ENCODE data around the gene DOC2A. TPM values are rescaled to one million over a fixed set of nuclear protein-coding genes. Genes with fewer than 3 reads are reported as not detected.

Gene DOC2A
- total RNA-seq, 1 experiment from 2014 or later, result 3.2 TPM

DNA sequence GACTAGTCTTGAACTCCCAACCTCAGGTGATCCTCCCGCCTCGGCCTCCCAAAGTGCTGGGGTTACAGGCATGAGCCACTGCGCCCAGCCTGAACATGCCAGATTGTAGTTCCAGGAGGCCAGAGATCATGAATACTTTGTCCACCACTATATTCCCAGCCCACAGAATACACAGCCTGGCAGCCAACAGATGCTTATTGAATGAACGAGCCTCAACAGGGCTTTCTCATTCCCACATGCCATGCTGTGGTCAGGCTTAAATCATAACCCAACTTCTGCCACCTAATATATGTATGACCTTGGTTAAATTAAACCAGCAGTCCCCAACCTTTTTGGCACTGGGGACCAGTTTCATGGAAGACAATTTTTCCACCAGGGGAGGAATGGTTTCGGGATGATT lies 52.1 kb downstream of the DOC2A start:
- TF ChIP-seq, protein P1, sequence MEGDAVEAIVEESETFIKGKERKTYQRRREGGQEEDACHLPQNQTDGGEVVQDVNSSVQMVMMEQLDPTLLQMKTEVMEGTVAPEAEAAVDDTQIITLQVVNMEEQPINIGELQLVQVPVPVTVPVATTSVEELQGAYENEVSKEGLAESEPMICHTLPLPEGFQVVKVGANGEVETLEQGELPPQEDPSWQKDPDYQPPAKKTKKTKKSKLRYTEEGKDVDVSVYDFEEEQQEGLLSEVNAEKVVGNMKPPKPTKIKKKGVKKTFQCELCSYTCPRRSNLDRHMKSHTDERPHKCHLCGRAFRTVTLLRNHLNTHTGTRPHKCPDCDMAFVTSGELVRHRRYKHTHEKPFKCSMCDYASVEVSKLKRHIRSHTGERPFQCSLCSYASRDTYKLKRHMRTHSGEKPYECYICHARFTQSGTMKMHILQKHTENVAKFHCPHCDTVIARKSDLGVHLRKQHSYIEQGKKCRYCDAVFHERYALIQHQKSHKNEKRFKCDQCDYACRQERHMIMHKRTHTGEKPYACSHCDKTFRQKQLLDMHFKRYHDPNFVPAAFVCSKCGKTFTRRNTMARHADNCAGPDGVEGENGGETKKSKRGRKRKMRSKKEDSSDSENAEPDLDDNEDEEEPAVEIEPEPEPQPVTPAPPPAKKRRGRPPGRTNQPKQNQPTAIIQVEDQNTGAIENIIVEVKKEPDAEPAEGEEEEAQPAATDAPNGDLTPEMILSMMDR (conservative IDR thresholded peaks at IDR 0.05; ENCODE audit: low read depth, low read length), result no peak
- intact Hi-C loops (cut with micrococcal nuclease; ENCODE audit: unreplicated experiment), result no loop called here
- Histone ChIP-seq H3K36me3 (ENCODE audit: insufficient read depth, low read length, poor library complexity, severe bottlenecking) (no peaks in the 10 kb centered on the region), H3K9me3 (ENCODE audit: low read depth, low read length, poor library complexity, severe bottlenecking) (no peaks in the 10 kb centered on the region), H3K27me3 (replicated peaks; ENCODE audit: insufficient read depth, low read depth, low read length, poor library complexity) (no peaks in the 10 kb centered on the region), H3K4me1 (ENCODE audit: insufficient read depth, low read length, poor library complexity, severe bottlenecking) (peaks cover 13% of the 10 kb centered on the region), H3K27ac (ENCODE audit: low read depth, low read length, poor library complexity, severe bottlenecking) (no peak overlapping the region), H3K4me3 (ENCODE audit: low read depth, low read length, poor library complexity, severe bottlenecking) (no peak overlapping the region)
- ChIA-PET POLR2A (ENCODE audit: low non-redundant PET) (interaction anchor here (0.7 kb wide), 1 partner anchor 145 kb away, joined by 5 read pairs; no protein-coding TSS in a partner anchor), CTCF (no interaction called here)
- DNase-seq (ENCODE audit: low spot score), result no peak
- BruUV-seq (replicated peaks), result no TSS peak

Other genes starting within 250 kb of the DOC2A start
- gene ZG16, start 232.8 kb downstream of the DOC2A start, total RNA-seq (2021), result not detected in 2 replicates
- gene KIF22, start 220.3 kb downstream of the DOC2A start, total RNA-seq (2021), result 171 and 186 TPM in 2 replicates
- 457 and 516 TPM in 2 replicates for gene MAZ, start 204.5 kb downstream of the DOC2A start, total RNA-seq (2021)
- gene PRRT2, start 198.8 kb downstream of the DOC2A start, total RNA-seq (2021), result 9.0 TPM in 2 replicates
- 47.4 and 50.0 TPM in 2 replicates for gene PAGR1, start 194.9 kb downstream of the DOC2A start, total RNA-seq (2021)
- gene MVP, start 190.6 kb downstream of the DOC2A start, total RNA-seq (2021), result 5.6 and 7.1 TPM in 2 replicates
- 51.7 and 55.6 TPM in 2 replicates for gene CDIPT, start 147.8 kb downstream of the DOC2A start, total RNA-seq (2021)
- 7.0 and 9.1 TPM in 2 replicates for gene SEZ6L2, start 111.5 kb downstream of the DOC2A start, total RNA-seq (2021)
- 2.0 and 2.5 TPM in 2 replicates for gene ASPHD1, start 110.5 kb downstream of the DOC2A start, total RNA-seq (2021)
- gene KCTD13, start 84.8 kb downstream of the DOC2A start, total RNA-seq (2021), result 32.4 and 33.3 TPM in 2 replicates
- 48.3 and 52.7 TPM in 2 replicates for gene TMEM219, start 48.9 kb downstream of the DOC2A start, total RNA-seq (2021)
- gene TAOK2, start 37.2 kb downstream of the DOC2A start, total RNA-seq (2021), result 49.9 and 50.2 TPM in 2 replicates
- 29.7 and 33.2 TPM in 2 replicates for gene HIRIP3, start 15.4 kb downstream of the DOC2A start, total RNA-seq (2021)
- gene INO80E, start 14.8 kb downstream of the DOC2A start, total RNA-seq (2021), result 115 and 120 TPM in 2 replicates
- not detected in 2 replicates for gene C16orf92, start 12.2 kb upstream of the DOC2A start, total RNA-seq (2021)
- gene TLCD3B, start 20.2 kb upstream of the DOC2A start, total RNA-seq (2021), result 1.9 and 2.6 TPM in 2 replicates
- 1,552 and 1,729 TPM in 2 replicates for gene ALDOA, start 54.7 kb upstream of the DOC2A start, total RNA-seq (2021)
- gene PPP4C, start 65.0 kb upstream of the DOC2A start, total RNA-seq (2021), result 122 and 127 TPM in 2 replicates
- 0.49 and 0.85 TPM in 2 replicates for gene TBX6, start 80.9 kb upstream of the DOC2A start, total RNA-seq (2021)
- 4.7 and 9.1 TPM in 2 replicates for gene YPEL3, start 85.2 kb upstream of the DOC2A start, total RNA-seq (2021)
- gene GDPD3, start 102.5 kb upstream of the DOC2A start, total RNA-seq (2021), result 2.5 and 4.4 TPM in 2 replicates
- gene MAPK3, start 112.2 kb upstream of the DOC2A start, total RNA-seq (2021), result 59.5 and 74.6 TPM in 2 replicates
- gene CORO1A, start 172.6 kb upstream of the DOC2A start, total RNA-seq (2021), result 4.6 and 7.0 TPM in 2 replicates
- 180 and 225 TPM in 2 replicates for gene BOLA2B, start 182.6 kb upstream of the DOC2A start, total RNA-seq (2021)
- 15.5 and 20.0 TPM in 2 replicates for gene SLX1A, start 182.8 kb upstream of the DOC2A start, total RNA-seq (2021)
- gene SULT1A3, start 188.2 kb upstream of the DOC2A start, total RNA-seq (2021), result 14.1 and 21.2 TPM in 2 replicates
- gene NPIPB13, start 237.5 kb upstream of the DOC2A start, total RNA-seq (2021), result 9.3 and 14.2 TPM in 2 replicates

All from A673 (cell line).